GM12878 (cell line): ENCODE results near the gene C4B. TPM values are rescaled to one million over a fixed set of nuclear protein-coding genes. Genes with fewer than 3 reads are reported as not detected.

ENCODE experiments used
- ATAC-seq: fragments of 200-7000 bp; cut with Tn5 transposase; 3 replicates; pipeline ENCODE4 v1.9.1; 2020; ENCODE audit warnings: mild to moderate bottlenecking, moderate library complexity
- BruUV-seq: library from RNA; stranded (reverse); fragments of 400-500 nt; replicated peaks from 2 replicates; lab custom pipeline; 2021; lab: Mats Ljungman, UMichigan
- CTCF ChIA-PET: fragments of 300-600 bp; sonication (Branson Sonifier 250); formaldehyde crosslinking; extraction: SDS; loops from one replicate; lab custom pipeline; 2021; ENCODE audit warnings: inconsistent platforms; lab: Yijun Ruan, JAX
- POLR2A ChIA-PET: fragments of 350-600 bp; formaldehyde crosslinking; extraction: SDS; loops from one replicate; lab custom pipeline; 2021; ENCODE audit warnings: inconsistent platforms; lab: Charles Lee
- RAD21 ChIA-PET: fragments of 300-600 bp; sonication (Branson Sonifier 250); formaldehyde crosslinking; loops from one replicate; lab custom pipeline; 2023; ENCODE audit warnings: antibody characterized with exemption; ENCODE audit not compliant: unreplicated experiment; lab: Charles Lee
- SMC1A ChIA-PET: fragments of 300-600 bp; sonication (Branson Sonifier 250); formaldehyde crosslinking; loops from one replicate; lab custom pipeline; 2023; ENCODE audit not compliant: unreplicated experiment, uncharacterized antibody; lab: Charles Lee
- DNase-seq: peaks from one replicate; pipeline ENCODE4 v3.0.0-alpha.2; 2011; ENCODE audit warnings: low read depth, low spot score
- FAIRE-seq: peaks from 3 replicates; lab custom pipeline; 2011; peaks lifted over from hg19 to GRCh38; lab: Jason Lieb, UNC
- H2AFZ ChIP-seq: 2 replicates; pipeline ENCODE4 v1.6.0; 2011; ENCODE audit warnings: low read depth, low read length, control low read depth; ENCODE audit not compliant: control insufficient read depth
- H3K27ac ChIP-seq: 2 replicates; pipeline ENCODE4 v1.5.1; 2011; ENCODE audit warnings: control low read depth; ENCODE audit not compliant: control insufficient read depth, insufficient read depth
- H3K27me3 ChIP-seq, 2 experiments: replicated peaks in 1 of 2; 2 replicates each; pipeline versions ENCODE4 v1.6.0 to v1.6.1; 2011; ENCODE audit warnings: low read length in 1 of 2; ENCODE audit not compliant: control insufficient read depth in 2 of 2, insufficient read depth in 2 of 2
- H3K36me3 ChIP-seq, 2 experiments: 2 replicates each; pipeline ENCODE4 v1.5.1; 2011; ENCODE audit warnings: low read length in 1 of 2; ENCODE audit not compliant: control insufficient read depth in 2 of 2, insufficient read depth in 2 of 2
- H3K4me1 ChIP-seq: 2 replicates; pipeline ENCODE4 v1.6.1; 2011; ENCODE audit warnings: mild to moderate bottlenecking, low read length, moderate library complexity, mixed read lengths; ENCODE audit not compliant: control insufficient read depth, insufficient read depth
- H3K4me2 ChIP-seq: 2 replicates; pipeline ENCODE4 v1.6.0; 2011; ENCODE audit warnings: control low read depth; ENCODE audit not compliant: control insufficient read depth, insufficient read depth
- H3K4me3 ChIP-seq: fragments of 200-600 bp; sonication (generic); 2 replicates; pipeline ENCODE4 v1.5.1; 2016
- H3K79me2 ChIP-seq: 2 replicates; pipeline ENCODE4 v1.6.0; 2011; ENCODE audit warnings: low read length; ENCODE audit not compliant: control insufficient read depth, insufficient read depth
- H3K9ac ChIP-seq: 2 replicates; pipeline ENCODE4 v1.8.0; 2011; ENCODE audit warnings: low read length, control low read depth, mixed read lengths; ENCODE audit not compliant: control insufficient read depth, insufficient read depth
- H3K9me3 ChIP-seq: replicated peaks from 3 replicates; pipeline ENCODE4 v1.5.1; 2011; ENCODE audit warnings: mild to moderate bottlenecking, low read length; ENCODE audit not compliant: control insufficient read depth, insufficient read depth
- H4K20me1 ChIP-seq: 2 replicates; pipeline ENCODE4 v1.6.0; 2011; ENCODE audit not compliant: control insufficient read depth, insufficient read depth
- BCL3 ChIP-seq: IDR thresholded peaks from 2 replicates; pipeline ENCODE4 v1.6.1; 2011; ENCODE audit warnings: borderline replicate concordance, low read depth, mild to moderate bottlenecking, moderate library complexity, low read length; ENCODE audit not compliant: insufficient read depth, poor library complexity, severe bottlenecking
- DPF2 ChIP-seq: fragments of 450-650 bp; IDR thresholded peaks from 2 replicates; pipeline ENCODE4 v1.6.1; 2017; ENCODE audit warnings: mild to moderate bottlenecking
- EGR1 ChIP-seq, 2 experiments: IDR thresholded peaks; 1 replicate in 1 of 2; 2 replicates in 1 of 2; pipeline ENCODE4 v1.6.1; 2011 to 2012; ENCODE audit warnings: low read depth in 2 of 2, low read length in 2 of 2, borderline replicate concordance in 1 of 2, mild to moderate bottlenecking in 1 of 2, moderate library complexity in 1 of 2
- FOXK2 ChIP-seq: fragments of 450-650 bp; IDR thresholded peaks from 2 replicates; pipeline ENCODE4 v1.6.1; 2017; ENCODE audit warnings: mild to moderate bottlenecking, moderate library complexity
- JUND ChIP-seq: IDR thresholded peaks from 2 replicates; pipeline ENCODE4 v1.6.1; 2012; ENCODE audit warnings: low read depth, mild to moderate bottlenecking, low read length, improper control_type of control experiment, moderate library complexity
- POLR2AphosphoS5 ChIP-seq: IDR thresholded peaks from 2 replicates; pipeline ENCODE4 v1.6.1; 2011; ENCODE audit warnings: mild to moderate bottlenecking, low read length, inconsistent platforms
- RAD51 ChIP-seq: fragments of 450-650 bp; IDR thresholded peaks from 2 replicates; pipeline ENCODE4 v1.6.1; 2016; ENCODE audit warnings: moderate library complexity, mild to moderate bottlenecking, inconsistent platforms
- RFX5 ChIP-seq: IDR thresholded peaks from 2 replicates; pipeline ENCODE4 v1.6.1; 2011; ENCODE audit warnings: low read depth, low read length, improper control_type of control experiment
- RUNX3 ChIP-seq: IDR thresholded peaks from 2 replicates; pipeline ENCODE4 v1.6.1; 2012; ENCODE audit warnings: low read length, inconsistent platforms
- SP1 ChIP-seq: IDR thresholded peaks from one replicate; pipeline ENCODE4 v1.6.1; 2011; ENCODE audit warnings: low read depth, low read length
- SPI1 ChIP-seq: IDR thresholded peaks from 2 replicates; pipeline ENCODE4 v1.6.1; 2011; ENCODE audit warnings: low read depth, mild to moderate bottlenecking, low read length, moderate library complexity, borderline replicate concordance; ENCODE audit not compliant: insufficient read depth
- SUZ12 ChIP-seq: fragments of 200-600 bp; sonication (generic); IDR thresholded peaks from one replicate; pipeline ENCODE4 v1.6.1; 2018; ENCODE audit warnings: antibody characterized with exemption, mild to moderate bottlenecking; ENCODE audit not compliant: unreplicated experiment
- TAF1 ChIP-seq: IDR thresholded peaks from 2 replicates; pipeline ENCODE4 v1.6.1; 2011; ENCODE audit warnings: mild to moderate bottlenecking, low read depth, low read length, borderline replicate concordance
- ZNF207 ChIP-seq: fragments of 450-650 bp; IDR thresholded peaks from 2 replicates; pipeline ENCODE4 v1.6.1; 2014; ENCODE audit warnings: antibody characterized with exemption, mild to moderate bottlenecking, borderline replicate concordance
- WGBS: methylation state at CpG from one replicate; pipeline ENCODE4 v1.1.6; 2016; ENCODE audit warnings: low lambda C conversion rate; ENCODE audit not compliant: insufficient replicate concordance, insufficient coverage; ENCODE audit errors: missing lambda C conversion rate; 5-methylcytosine and 5-hydroxymethylcytosine counted together
- in situ Hi-C: fragments of 300-500 bp; cut with MboI; formaldehyde crosslinking; loops from 9 replicates; pipeline ENCODE4 v1.14.3; 2018; ENCODE audit warnings: mixed read lengths
- intact Hi-C: fragments of 100-400 bp; cut with micrococcal nuclease; formaldehyde crosslinking; loops from one replicate; pipeline ENCODE4 v1.14.2; 2022; ENCODE audit not compliant: unreplicated experiment
- polyA plus RNA-seq, 11 experiments: library from polyadenylated mRNA; depleted of rRNA in 4 of 11; unstranded in 6 of 11; stranded (reverse) in 5 of 11; fragments of >200 nt; fragmentation: Nextera tagmentation in 4 of 11; fragmentation: Illumina TruSeq in 1 of 11; extraction: Ambion mirVana in 4 of 11; extraction: Trizol in 1 of 11; gene quantifications; 1 replicate in 1 of 11; 2 replicates in 10 of 11; pipeline versions ENCODE4 v1.2.1 to v1.2.3, GENCODE V29; 2011 to 2016; ENCODE audit warnings: inconsistent platforms in 2 of 11, missing spikeins in 2 of 11, low read depth in 1 of 11
- total RNA-seq, 4 experiments: library from RNA; depleted of rRNA in 3 of 4; stranded (reverse); fragments of >200 nt in 3 of 4; fragmentation: Illumina TruSeq in 1 of 4; extraction: Trizol in 1 of 4; gene quantifications; 2 replicates each; pipeline versions ENCODE4 v1.2.1 to v1.2.3, GENCODE V29; 2013 to 2021
- TF ChIP-seq, protein P1 (sequence below): IDR thresholded peaks from 2 replicates; pipeline ENCODE4 v1.6.1; 2011; ENCODE audit warnings: mild to moderate bottlenecking, low read depth, low read length, moderate library complexity; ENCODE audit not compliant: insufficient replicate concordance
- TF ChIP-seq, protein P2 (sequence below): IDR thresholded peaks from 2 replicates; pipeline ENCODE4 v1.6.1; 2011; ENCODE audit warnings: low read depth, low read length, improper control_type of control experiment, borderline replicate concordance

C4B gene
- total and polyA plus RNA-seq, 10 of the 15 experiments (the other 5 are each of a cell fraction or from before 2014, with no cell fraction given), result 0.13 to 5.6 (median 1.7) TPM; not detected in 1

- no TSS peak for BruUV-seq
- TF ChIP-seq RFX5, result no peak
- no peak for TF ChIP-seq POLR2AphosphoS5
- TF ChIP-seq RUNX3, result no peak
- TF ChIP-seq FOXK2, result no peak
- TF ChIP-seq SPI1, result no peak
- TF ChIP-seq, protein P1, sequence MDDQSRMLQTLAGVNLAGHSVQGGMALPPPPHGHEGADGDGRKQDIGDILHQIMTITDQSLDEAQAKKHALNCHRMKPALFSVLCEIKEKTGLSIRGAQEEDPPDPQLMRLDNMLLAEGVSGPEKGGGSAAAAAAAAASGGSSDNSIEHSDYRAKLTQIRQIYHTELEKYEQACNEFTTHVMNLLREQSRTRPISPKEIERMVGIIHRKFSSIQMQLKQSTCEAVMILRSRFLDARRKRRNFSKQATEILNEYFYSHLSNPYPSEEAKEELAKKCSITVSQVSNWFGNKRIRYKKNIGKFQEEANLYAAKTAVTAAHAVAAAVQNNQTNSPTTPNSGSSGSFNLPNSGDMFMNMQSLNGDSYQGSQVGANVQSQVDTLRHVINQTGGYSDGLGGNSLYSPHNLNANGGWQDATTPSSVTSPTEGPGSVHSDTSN, result no peak
- TF ChIP-seq SP1, result no peak
- TF ChIP-seq SUZ12, result no peak
- no peak for TF ChIP-seq RAD51
- no peak for TF ChIP-seq TAF1
- TF ChIP-seq EGR1 (IDR thresholded peaks at IDR 0.05; ENCODE audit: borderline replicate concordance in 1 of 2, low read depth in 2 of 2, low read length in 2 of 2), result no peak
- TF ChIP-seq, protein P2, sequence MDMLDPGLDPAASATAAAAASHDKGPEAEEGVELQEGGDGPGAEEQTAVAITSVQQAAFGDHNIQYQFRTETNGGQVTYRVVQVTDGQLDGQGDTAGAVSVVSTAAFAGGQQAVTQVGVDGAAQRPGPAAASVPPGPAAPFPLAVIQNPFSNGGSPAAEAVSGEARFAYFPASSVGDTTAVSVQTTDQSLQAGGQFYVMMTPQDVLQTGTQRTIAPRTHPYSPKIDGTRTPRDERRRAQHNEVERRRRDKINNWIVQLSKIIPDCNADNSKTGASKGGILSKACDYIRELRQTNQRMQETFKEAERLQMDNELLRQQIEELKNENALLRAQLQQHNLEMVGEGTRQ, result no peak
- no peak for TF ChIP-seq DPF2
- TF ChIP-seq ZNF207, result no peak
- TF ChIP-seq BCL3, result no peak
- no peak for TF ChIP-seq JUND
- FAIRE-seq (no peak), DNase-seq (no peak), ATAC-seq (no peak)
- 73% methylated on average over 2 of the region's 2 CpGs for WGBS
- no peak overlapping the region for H3K9ac ChIP-seq
- H3K4me2 ChIP-seq, result no peak overlapping the region
- peaks cover 3 to 8% of the 10 kb centered on the region in 2 experiments; a peak in 3 of 4 replicates for H3K27me3 ChIP-seq
- H2AFZ ChIP-seq, result no peak overlapping the region
- H3K36me3 ChIP-seq, result no peaks in the 10 kb centered on the region
- in situ Hi-C loops (no loop called here), intact Hi-C loops (no loop called here)
- CTCF ChIA-PET, result no interaction called here
- RAD21 ChIA-PET, result no interaction called here
- SMC1A ChIA-PET, result interaction anchor here (0.5 kb wide), 1 partner anchor 166 kb away, joined by 3 read pairs; no protein-coding TSS in a partner anchor
- H4K20me1 ChIP-seq, result no peaks in the 10 kb centered on the region
- H3K27ac ChIP-seq, result no peak overlapping the region
- no peaks in the 10 kb centered on the region for H3K9me3 ChIP-seq
- no peaks in the 10 kb centered on the region for H3K79me2 ChIP-seq
- H3K4me3 ChIP-seq, result no peak overlapping the region
- POLR2A ChIA-PET, result no interaction called here
- H3K4me1 ChIP-seq, result peaks cover 16% of the 10 kb centered on the region
Measured at GRCh38 chr6:32084780-32085179, 70.2 kb downstream of the C4B start.
